HL-60 (cell line): Measurements from ENCODE around the gene CMIP.

Experiments used
- DNase-seq, 2 experiments: peaks; one replicate each; pipeline ENCODE4 v3.0.0-alpha.2; 2010 to 2020; ENCODE audit warnings: low read depth in 1 of 2, low spot score in 1 of 2
- H3K27ac ChIP-seq: fragments of 250-450 bp; sonication (Bioruptor Pico); replicated peaks from 2 replicates; pipeline ENCODE4 v1.5.1; 2020; ENCODE audit warnings: mild to moderate bottlenecking, moderate library complexity
- H3K27me3 ChIP-seq: fragments of 250-450 bp; sonication (Bioruptor Pico); 2 replicates; pipeline ENCODE4 v1.5.1; 2021; ENCODE audit warnings: mild to moderate bottlenecking, moderate library complexity; ENCODE audit not compliant: insufficient read depth, poor library complexity, severe bottlenecking
- H3K4me3 ChIP-seq: replicated peaks from 2 replicates; pipeline ENCODE4 v1.5.1; 2011; ENCODE audit warnings: mild to moderate bottlenecking, control low read depth, low read length; ENCODE audit not compliant: insufficient read depth
- GABPA ChIP-seq: IDR thresholded peaks from 2 replicates; pipeline ENCODE4 v1.6.1; 2012; ENCODE audit warnings: low read depth
- POLR2AphosphoS5 ChIP-seq: IDR thresholded peaks from 2 replicates; pipeline ENCODE4 v1.6.1; 2012; ENCODE audit warnings: low read depth
- SPI1 ChIP-seq: IDR thresholded peaks from 2 replicates; pipeline ENCODE4 v1.6.1; 2012; ENCODE audit warnings: low read depth, mild to moderate bottlenecking, borderline replicate concordance
- TF ChIP-seq, protein P1 (sequence below): IDR thresholded peaks from 2 replicates; pipeline ENCODE4 v1.6.1; 2012; ENCODE audit warnings: low read depth; ENCODE audit not compliant: insufficient replicate concordance
- TF ChIP-seq, protein P2 (sequence below): IDR thresholded peaks from one replicate; pipeline ENCODE4 v1.5.1; 2011; ENCODE audit warnings: low read length, control low read depth, inconsistent platforms; ENCODE audit not compliant: insufficient read depth

The CMIP gene

DNA sequence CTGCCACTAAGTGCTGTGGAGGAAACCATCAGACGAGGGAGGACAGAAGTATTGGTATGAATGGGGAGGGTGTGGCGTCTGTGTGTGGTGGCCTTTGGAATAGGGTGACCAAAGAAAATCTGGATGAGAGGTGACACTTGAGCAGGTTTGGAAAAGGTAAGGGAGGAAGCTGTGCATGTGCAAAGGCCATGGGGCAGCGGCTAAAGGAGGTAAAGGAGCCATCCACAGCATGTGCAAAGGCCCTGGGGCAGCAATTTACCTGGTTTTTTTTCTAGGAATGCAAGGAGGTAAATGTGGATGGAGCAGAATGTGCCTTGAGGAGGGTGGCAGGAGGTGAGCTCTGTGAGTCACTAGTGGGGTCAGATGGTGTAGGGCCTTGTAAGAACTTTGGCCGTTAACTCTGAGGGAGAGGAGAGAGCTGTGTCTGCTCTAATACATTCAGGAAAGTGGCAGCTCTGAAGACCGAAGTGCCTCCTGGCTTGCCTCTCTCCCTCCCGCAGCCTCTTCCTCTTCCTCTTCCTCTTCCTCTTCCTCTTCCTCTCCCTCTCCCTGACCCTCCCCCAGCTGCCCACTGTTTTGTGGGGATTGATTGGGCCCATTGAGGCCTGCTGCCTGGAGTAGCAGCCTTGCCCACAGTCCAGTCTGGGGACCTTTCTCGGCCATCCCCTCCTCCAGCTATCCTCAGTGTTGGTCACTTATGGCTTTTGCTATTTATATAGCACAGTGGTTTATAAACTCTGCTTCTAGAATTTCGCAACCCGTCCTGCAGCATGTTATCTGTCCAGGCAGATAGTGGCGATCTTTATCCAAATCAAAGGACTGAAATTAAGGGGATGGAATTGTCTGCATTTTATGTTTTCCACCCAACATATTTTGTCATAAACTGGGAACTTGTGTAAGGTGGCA lies 38.7 kb downstream of the CMIP start:
- peak; percentile 39 to 40 for DNase-seq
- Histone ChIP-seq H3K4me3 (no peak overlapping the region), H3K27ac (no peak overlapping the region; the same call in 1 of the 2 replicates), H3K27me3 (no peaks in the 10 kb centered on the region)
- TF ChIP-seq, protein P1, sequence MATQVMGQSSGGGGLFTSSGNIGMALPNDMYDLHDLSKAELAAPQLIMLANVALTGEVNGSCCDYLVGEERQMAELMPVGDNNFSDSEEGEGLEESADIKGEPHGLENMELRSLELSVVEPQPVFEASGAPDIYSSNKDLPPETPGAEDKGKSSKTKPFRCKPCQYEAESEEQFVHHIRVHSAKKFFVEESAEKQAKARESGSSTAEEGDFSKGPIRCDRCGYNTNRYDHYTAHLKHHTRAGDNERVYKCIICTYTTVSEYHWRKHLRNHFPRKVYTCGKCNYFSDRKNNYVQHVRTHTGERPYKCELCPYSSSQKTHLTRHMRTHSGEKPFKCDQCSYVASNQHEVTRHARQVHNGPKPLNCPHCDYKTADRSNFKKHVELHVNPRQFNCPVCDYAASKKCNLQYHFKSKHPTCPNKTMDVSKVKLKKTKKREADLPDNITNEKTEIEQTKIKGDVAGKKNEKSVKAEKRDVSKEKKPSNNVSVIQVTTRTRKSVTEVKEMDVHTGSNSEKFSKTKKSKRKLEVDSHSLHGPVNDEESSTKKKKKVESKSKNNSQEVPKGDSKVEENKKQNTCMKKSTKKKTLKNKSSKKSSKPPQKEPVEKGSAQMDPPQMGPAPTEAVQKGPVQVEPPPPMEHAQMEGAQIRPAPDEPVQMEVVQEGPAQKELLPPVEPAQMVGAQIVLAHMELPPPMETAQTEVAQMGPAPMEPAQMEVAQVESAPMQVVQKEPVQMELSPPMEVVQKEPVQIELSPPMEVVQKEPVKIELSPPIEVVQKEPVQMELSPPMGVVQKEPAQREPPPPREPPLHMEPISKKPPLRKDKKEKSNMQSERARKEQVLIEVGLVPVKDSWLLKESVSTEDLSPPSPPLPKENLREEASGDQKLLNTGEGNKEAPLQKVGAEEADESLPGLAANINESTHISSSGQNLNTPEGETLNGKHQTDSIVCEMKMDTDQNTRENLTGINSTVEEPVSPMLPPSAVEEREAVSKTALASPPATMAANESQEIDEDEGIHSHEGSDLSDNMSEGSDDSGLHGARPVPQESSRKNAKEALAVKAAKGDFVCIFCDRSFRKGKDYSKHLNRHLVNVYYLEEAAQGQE, result no peak
- peak; percentile 54 for TF ChIP-seq SPI1

DNA sequence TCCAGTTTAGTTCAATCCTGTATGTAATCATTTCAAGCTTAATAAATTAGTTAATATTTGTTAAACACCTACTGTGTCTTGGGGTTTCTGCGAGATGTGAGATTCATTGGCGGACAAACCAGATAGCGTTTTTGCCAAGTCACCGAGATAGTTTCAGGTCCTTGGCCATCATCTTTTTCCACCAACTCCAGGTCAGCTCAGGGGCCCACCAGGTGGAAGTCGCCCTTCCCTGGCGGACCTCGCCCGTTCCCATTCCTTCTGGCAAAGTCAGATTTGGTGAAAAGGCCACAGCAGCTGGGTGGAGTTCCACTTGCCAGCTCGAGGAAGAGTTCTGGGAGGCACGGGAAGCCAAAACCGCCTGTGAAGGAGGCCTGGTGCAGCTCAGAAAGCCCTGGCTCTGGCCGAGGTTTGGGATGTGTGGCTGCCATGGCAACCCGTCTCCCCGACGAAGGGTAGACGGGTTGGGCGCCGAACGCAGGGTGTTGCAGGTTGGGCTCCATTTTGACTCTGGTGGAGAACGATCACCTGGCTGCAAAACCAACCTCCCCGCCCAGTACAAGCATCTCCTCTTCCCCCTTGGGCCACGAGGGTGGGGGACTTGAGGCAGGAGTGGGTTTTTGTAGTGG lies 39.5 kb downstream of the CMIP start:
- Histone ChIP-seq H3K27ac (no peak overlapping the region), H3K4me3 (no peak overlapping the region), H3K27me3 (no peaks in the 10 kb centered on the region)
- no peak for DNase-seq
- TF ChIP-seq POLR2AphosphoS5 (no peak), GABPA (no peak), SPI1 (no peak)
- TF ChIP-seq, protein P1, result no peak
- TF ChIP-seq, protein P2, sequence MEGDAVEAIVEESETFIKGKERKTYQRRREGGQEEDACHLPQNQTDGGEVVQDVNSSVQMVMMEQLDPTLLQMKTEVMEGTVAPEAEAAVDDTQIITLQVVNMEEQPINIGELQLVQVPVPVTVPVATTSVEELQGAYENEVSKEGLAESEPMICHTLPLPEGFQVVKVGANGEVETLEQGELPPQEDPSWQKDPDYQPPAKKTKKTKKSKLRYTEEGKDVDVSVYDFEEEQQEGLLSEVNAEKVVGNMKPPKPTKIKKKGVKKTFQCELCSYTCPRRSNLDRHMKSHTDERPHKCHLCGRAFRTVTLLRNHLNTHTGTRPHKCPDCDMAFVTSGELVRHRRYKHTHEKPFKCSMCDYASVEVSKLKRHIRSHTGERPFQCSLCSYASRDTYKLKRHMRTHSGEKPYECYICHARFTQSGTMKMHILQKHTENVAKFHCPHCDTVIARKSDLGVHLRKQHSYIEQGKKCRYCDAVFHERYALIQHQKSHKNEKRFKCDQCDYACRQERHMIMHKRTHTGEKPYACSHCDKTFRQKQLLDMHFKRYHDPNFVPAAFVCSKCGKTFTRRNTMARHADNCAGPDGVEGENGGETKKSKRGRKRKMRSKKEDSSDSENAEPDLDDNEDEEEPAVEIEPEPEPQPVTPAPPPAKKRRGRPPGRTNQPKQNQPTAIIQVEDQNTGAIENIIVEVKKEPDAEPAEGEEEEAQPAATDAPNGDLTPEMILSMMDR, result no peak

DNA sequence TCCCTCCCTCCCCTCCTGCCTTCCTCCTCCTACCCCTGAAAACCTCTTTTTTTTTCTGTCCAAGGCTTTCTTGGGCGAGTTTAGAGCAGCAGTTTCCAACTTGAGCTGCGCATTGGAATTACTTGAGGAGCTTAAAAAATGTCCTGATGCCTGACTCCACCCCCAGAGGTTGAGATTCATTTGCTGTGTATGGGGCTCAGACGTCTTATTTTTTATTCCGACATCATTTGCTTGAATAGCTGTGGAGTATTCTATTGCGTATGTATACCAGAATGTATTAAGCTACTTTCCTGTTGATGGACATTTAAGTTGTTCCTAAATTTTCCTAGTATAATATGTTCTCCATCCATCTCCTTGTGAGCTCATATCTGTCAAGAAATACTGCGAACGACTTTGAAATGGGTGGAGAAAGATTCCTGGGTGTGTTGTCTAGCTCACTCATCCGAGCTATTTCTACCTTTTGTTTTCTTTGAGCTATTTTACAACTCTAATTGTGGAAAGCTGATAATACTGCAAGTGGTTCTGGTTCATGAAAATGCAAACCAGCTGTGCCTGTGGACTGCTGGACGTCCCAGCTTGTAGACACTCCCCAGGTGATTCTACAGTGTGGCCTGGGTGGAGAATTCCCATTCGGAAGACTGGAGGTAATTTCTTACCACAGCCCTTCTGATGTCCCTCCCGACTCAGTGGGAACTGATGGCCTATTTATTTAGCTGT lies 40.5 kb downstream of the CMIP start:
- TF ChIP-seq GABPA, result no peak
- no peak for TF ChIP-seq SPI1
- TF ChIP-seq, protein P2, result no peak
- TF ChIP-seq, protein P1, result no peak
- no peak for TF ChIP-seq POLR2AphosphoS5
- Histone ChIP-seq H3K27ac (no peak overlapping the region), H3K4me3 (no peak overlapping the region), H3K27me3 (no peaks in the 10 kb centered on the region)
- no peak for DNase-seq
